Measurements from ENCODE around the gene CEP68.

- no peak for TF ChIP-seq CTCF (IDR thresholded peaks at IDR 0.05)
- TF ChIP-seq POLR2A (IDR thresholded peaks at IDR 0.05) = no peak
Measured at GRCh38 chr2:65032019-65032975, 23.9 kb upstream of the CEP68 start.
